ENCODE data around the gene LAMA4. TPM values are rescaled to one million over a fixed set of nuclear protein-coding genes. Genes with fewer than 3 reads are reported as not detected.
"Not testable (repeated sequence)": the region's sequence is repeated elsewhere in the genome, so short reads cannot be mapped to it uniquely, and the experiment has no call there.

Gene LAMA4
- total RNA-seq, 1 donor from 2014 or later, result 46.4 TPM

GRCh38 chr6:112113431-112113830 is 140.9 kb downstream of the LAMA4 start:
- no peaks in the 10 kb centered on the region for H3K36me3 Mint-ChIP-seq
- H3K27ac Mint-ChIP-seq, result no peak overlapping the region
- no peaks in the 10 kb centered on the region for H3K27me3 Mint-ChIP-seq (ENCODE audit: low read depth)
- no peak overlapping the region for H3K4me3 Mint-ChIP-seq
- H3K9me3 Mint-ChIP-seq, result no peaks in the 10 kb centered on the region
- DNase-seq (ENCODE audit: low spot score in 2 of 2, unreplicated experiment in 2 of 2), result no peak
- peaks cover 5% of the 10 kb centered on the region for H3K4me1 Mint-ChIP-seq
- TF ChIP-seq CTCF (IDR thresholded peaks at IDR 0.05; ENCODE audit: unreplicated experiment), result no peak

DNA sequence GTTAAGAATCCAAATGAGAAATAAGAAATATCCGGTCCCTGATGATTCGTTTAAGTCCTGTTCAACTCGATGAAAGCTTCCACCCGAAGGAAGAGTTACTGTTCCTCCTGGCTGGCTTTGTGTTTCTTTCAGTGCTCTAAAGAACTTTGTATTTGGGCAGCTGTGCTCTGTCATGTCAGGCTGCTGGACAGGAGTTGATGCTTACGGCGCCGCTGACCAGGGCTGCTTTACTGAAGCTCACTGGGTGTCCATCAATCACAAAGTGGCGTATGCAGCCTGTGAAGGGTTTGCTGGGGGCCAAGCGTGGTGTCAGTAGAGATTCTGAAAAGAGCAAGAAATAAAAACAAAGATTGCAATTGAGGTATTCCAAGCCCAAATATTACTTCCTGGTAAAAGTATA is 145.1 kb downstream of the LAMA4 start:
- Mint-ChIP-seq H3K4me1 (peaks cover 5% of the 10 kb centered on the region), H3K4me3 (no peak overlapping the region), H3K27me3 (ENCODE audit: low read depth) (no peaks in the 10 kb centered on the region), H3K27ac (no peak overlapping the region), H3K36me3 (peaks cover 18% of the 10 kb centered on the region), H3K9me3 (peaks cover 16% of the 10 kb centered on the region)
- TF ChIP-seq CTCF (IDR thresholded peaks at IDR 0.05; ENCODE audit: unreplicated experiment), result no peak
- DNase-seq (ENCODE audit: low spot score in 2 of 2, unreplicated experiment in 2 of 2), result no peak

GRCh38 chr6:112106562-112106961 is 147.8 kb downstream of the LAMA4 start:
- no peak for TF ChIP-seq CTCF (IDR thresholded peaks at IDR 0.05; ENCODE audit: unreplicated experiment)
- Mint-ChIP-seq H3K36me3 (peaks cover 37% of the 10 kb centered on the region), H3K4me1 (peaks cover 5% of the 10 kb centered on the region)

DNA sequence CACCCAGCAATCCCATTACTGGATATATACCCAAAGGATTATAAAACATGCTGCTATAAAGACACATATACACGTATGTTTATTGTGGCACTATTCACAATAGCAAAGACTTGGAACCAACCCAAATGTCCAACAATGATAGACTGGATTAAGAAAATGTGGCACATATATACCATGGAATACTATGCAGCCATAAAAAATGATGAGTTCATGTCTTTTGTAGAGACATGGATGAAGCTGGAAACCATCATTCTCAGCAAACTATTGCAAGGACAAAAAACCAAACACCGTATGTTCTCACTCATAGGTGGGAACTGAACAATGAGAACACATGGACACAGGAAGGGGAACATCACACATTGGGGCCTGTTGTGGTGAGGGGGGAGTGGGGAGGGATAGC is 148.3 kb downstream of the LAMA4 start:
- not testable (repeated sequence) for H3K27ac Mint-ChIP-seq; H3K4me1 Mint-ChIP-seq; H3K4me3 Mint-ChIP-seq; H3K27me3 Mint-ChIP-seq (ENCODE audit: low read depth); DNase-seq (ENCODE audit: low spot score in 2 of 2, unreplicated experiment in 2 of 2)
- Mint-ChIP-seq H3K36me3 (peaks cover 42% of the 10 kb centered on the region), H3K9me3 (peaks cover 22% of the 10 kb centered on the region)

More at GRCh38 chr6:112106562-112106961, 147.8 kb downstream of the LAMA4 start:
- Mint-ChIP-seq H3K9me3 (peaks cover 22% of the 10 kb centered on the region), H3K27ac (no peak overlapping the region), H3K27me3 (ENCODE audit: low read depth) (no peaks in the 10 kb centered on the region), H3K4me3 (no peak overlapping the region)
- DNase-seq (ENCODE audit: low spot score in 2 of 2, unreplicated experiment in 2 of 2), result no peak

- no peak for TF ChIP-seq CTCF (IDR thresholded peaks at IDR 0.05; ENCODE audit: unreplicated experiment)
- Mint-ChIP-seq H3K27me3 (ENCODE audit: low read depth) (no peaks in the 10 kb centered on the region), H3K36me3 (peaks cover 50% of the 10 kb centered on the region), H3K9me3 (peaks cover 19% of the 10 kb centered on the region), H3K4me3 (no peak overlapping the region), H3K27ac (no peak overlapping the region), H3K4me1 (no peaks in the 10 kb centered on the region)
- no peak for DNase-seq (ENCODE audit: low spot score in 2 of 2, unreplicated experiment in 2 of 2)
These were observed 153.8 kb downstream of the LAMA4 start for GRCh38 chr6:112100561-112100960.

GRCh38 chr6:112096901-112097300 is 157.5 kb downstream of the LAMA4 start:
- DNase-seq (ENCODE audit: low spot score in 2 of 2, unreplicated experiment in 2 of 2), result no peak
- no peak for TF ChIP-seq CTCF (IDR thresholded peaks at IDR 0.05; ENCODE audit: unreplicated experiment)
- H3K36me3 Mint-ChIP-seq, result peaks cover 22% of the 10 kb centered on the region
- no peak overlapping the region for H3K27ac Mint-ChIP-seq
- no peaks in the 10 kb centered on the region for H3K9me3 Mint-ChIP-seq
- no peaks in the 10 kb centered on the region for H3K4me1 Mint-ChIP-seq
- H3K27me3 Mint-ChIP-seq (ENCODE audit: low read depth), result no peaks in the 10 kb centered on the region
- no peak overlapping the region for H3K4me3 Mint-ChIP-seq

Data from mesothelial cell of epicardium (in vitro differentiated cells).